ENCODE data around the gene OIT3.

- no peak for TF ChIP-seq CTCF (IDR thresholded peaks at IDR 0.05)
- TF ChIP-seq POLR2AphosphoS5 (IDR thresholded peaks at IDR 0.05; ENCODE audit: low read depth, low read length), result no peak
- no peak for TF ChIP-seq SIN3A (IDR thresholded peaks at IDR 0.05; ENCODE audit: borderline replicate concordance, insufficient read depth, low read depth, low read length)
Observed at GRCh38 chr10:72953687-72954086, 60.1 kb downstream of the OIT3 start.
